NCI-H226 (cell line): Measurements from ENCODE around the gene TAGAP.
"Not testable (repeated sequence)": the region's sequence is repeated elsewhere in the genome, so short reads cannot be mapped to it uniquely, and the experiment has no call there.

Source experiments
- DNase-seq: peaks from one replicate; pipeline ENCODE4 v3.0.0-alpha.2; 2015

TAGAP gene

DNA sequence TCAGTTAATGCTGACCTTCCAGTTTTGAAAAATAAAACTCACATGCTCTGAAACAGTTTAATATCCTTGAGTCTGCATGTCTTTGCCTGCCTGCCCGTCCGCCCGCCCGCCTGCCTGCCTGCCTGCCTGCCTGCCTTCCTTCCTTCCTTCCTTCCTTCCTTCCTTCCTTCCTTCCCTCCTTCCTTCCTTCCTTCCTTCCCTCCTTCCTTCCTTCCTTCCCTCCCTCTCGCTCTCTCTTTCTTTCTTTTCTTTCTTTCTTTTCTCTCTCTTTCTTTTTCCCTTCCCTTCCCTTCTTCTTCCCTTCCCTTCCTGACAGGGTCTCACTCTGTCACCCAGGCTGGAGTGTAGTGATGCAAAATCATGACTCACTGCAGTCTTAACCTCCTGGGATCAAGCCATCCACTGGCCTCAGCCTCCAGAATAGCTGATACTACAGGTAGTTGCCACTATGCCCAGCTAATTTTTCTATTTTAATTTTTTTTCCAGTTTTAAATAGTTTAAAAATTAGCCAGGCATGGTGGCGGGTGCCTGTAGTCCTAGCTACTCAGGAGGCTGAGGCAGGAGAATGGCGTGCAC, 34.7 kb downstream of the TAGAP start:
- not testable (repeated sequence) for DNase-seq

DNA sequence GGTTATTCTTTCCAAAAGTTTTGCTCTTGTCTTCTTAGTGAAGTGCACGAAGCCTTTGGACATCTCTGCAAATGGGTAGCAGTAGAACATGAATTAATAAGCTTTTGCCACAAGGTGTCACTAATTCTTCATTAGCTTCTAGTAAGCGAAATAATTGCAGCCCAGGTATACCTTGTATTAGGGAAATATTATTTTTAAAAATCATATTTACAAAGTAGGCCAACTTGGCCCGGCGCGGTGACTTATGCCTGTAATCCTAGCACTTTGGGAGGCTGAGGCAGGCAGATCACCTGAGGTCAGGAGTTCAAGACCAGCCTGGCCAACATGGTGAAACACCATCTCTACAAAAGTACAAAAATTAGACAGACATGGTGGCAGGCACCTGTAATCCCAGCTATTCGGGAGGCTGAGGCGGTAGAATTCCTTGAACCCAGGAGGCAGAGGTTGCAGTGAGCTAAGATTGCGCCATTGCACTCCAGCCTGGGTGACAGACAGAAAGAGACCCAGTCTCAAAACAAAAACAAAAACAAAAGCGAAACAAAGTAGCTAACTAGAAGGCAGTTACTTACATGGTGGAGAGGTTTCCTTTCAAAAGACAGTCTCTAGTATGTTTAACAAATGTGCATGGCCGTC, 36.0 kb downstream of the TAGAP start:
- peak; percentile 34 for DNase-seq

GRCh38 chr6:159007510-159007909, 37.3 kb downstream of the TAGAP start:
- no peak for DNase-seq

- DNase-seq, result no peak
These were observed 39.4 kb downstream of the TAGAP start for GRCh38 chr6:159005436-159005835.

DNA sequence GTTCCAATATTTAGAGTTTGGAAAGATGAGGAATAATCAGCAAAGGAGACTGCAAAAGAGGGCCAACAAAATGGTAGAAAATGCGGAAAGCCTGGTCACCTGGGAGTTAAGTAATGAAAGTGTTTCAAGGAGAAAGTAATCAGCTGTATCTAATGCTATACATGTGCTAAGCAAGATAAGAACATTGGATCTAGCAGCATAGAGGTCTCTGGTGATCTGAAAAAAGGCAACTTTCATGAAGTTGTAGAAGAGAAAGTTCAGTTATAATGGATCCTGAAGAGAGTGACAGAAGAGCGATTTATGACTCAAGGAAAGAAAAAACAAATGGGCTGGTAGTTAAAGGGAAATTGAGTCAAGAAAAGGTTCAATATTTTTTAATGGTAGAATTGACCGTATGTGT, 40.2 kb downstream of the TAGAP start:
- DNase-seq, result no peak

DNA sequence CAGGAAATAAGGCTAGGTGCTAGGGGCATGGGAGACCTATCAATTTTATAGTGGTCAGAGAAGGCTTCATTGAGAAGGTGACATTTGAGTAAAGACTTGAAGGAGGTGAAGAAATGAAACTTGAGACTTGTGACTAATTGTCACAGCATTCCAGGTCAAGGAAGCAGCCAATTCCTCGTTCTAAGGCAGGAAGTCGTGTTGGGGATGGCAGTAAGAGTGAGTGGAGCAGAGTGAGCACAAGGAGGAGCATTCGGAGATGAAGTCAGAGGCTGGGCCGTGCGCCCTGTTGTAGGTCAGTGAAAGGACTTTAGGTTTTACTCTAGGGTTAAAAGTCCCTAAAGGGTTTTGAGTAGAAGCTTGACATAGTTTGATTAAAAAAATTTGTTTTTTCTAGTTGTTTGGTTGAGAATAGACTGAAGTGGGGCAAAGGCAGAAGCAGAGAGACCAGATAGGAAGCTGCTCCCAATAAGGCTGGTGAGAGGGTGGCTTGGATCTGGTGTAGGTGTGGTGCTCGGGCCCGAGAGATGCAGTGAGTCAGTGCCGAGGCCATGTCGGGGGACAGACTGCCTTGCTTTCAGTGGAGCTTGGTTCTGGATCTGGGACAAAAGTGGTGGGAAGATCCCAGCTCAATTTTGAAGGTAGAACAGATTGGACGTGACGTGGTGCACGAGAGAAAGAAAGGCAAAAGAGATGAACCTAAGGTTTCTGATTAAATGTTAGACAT, 42.2 kb downstream of the TAGAP start:
- DNase-seq, result no peak

DNA sequence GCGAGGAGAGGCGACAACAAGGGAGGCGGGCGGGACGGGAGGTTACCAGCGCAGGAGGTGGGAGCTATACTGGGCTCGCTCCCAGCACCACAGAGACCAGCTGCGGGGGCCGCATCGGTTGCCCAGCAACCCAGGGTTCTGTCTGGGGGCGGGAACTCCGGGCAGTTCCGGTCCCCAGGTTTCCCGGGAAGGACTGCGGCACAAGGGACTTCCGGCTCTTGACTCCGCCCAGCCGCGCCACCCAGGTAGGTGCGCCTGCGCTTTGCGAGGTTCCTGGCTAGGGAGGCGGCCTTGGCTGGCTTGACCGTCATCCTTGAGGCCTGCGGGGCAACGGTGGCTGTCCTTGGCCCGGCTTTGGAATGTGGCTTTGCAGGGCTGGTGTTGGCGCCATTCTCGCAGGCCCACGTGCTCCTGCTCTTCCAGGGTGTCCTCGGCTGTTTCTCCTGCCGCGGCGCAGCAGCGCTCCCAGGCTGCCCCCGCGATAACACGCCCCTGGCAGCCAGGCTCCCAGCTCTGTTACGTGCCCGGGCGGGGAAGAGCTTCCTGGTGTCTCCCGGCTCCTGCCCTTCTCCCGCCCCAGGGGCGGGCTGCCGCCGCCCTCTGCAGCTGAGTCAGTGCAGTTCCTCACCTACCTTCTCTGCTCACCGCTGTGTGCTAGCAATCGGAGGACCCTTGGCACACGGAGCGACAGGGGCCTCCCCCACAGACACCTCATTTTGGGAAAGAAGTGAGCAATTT, 45.0 kb downstream of the TAGAP start, which contains the start of gene RSPH3:
Gene RSPH3 (minus strand): TSS at position 537 of the 738 bp plus-strand sequence. CDS start 652 bp downstream, outside the sequence.
- DNase-seq, result peak; percentile 95

DNA sequence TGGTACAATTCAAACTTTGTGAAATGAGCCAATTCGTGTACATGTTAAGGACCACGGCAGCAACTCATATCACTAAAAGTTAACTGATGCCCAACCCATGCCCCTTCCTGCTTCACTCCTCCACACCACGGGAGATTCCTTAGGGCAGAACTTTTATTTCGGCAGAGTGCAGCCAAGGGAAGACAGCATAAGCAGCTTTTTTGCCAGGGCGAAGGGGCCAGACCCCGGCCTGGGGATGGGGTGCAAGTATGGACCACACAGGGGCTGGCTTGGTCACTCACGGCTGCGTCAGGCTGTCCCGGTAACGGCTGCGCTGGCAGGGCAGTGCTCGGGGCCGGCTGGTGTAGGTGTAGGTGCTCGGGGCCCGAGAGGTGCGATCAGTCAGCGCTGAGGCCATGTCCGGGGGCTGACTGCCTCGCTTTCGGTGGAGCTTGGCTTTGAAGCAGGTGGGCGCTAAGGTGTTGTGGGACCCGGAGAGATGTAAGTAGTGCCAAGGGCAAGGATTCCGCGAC, 45.6 kb downstream of the TAGAP start:
- peak; percentile 13 for DNase-seq

DNA sequence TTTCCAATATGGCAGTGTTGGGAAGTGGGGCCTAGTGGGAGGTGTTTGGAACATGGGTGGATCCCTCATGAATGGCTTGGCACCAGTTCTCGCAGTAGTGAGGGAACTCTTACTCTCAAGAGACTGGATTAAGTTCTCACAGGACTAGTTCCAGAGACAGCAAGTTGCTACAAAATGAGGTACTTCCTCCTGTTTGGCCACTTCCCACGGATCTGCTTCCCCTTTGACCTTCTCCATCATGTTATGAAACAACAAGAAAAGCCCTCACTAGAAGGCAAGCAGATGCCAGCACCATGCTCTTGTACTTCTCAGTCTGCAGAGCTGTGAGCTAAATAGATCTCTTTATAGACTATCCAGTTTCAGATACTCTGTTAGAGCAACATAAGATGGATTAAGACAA, 47.9 kb downstream of the TAGAP start:
- no peak for DNase-seq

DNA sequence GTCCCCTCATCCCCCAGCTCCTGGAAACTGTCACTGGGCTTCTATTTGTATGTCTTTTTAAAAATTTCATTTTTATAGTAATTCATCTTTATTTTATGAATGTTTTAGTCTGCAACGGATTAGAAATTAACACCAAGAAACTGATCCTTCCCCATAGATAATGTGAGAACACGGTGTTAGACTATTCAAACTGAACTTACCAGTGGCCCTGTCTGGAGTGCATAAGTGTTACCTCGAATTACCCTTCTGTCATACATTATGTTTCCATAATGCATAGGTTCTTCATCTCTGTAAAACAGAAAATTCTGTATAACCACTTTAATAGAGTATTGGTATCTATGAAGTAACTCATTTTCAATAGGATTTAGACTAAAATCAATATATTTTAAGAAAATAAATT, 51.2 kb downstream of the TAGAP start:
- no peak for DNase-seq

GRCh38 chr6:158991017-158991723, 53.6 kb downstream of the TAGAP start:
- DNase-seq, result no peak

GRCh38 chr6:158989711-158990110, 55.1 kb downstream of the TAGAP start:
- not testable (repeated sequence) for DNase-seq

- no peak for DNase-seq
These were observed 56.3 kb downstream of the TAGAP start for GRCh38 chr6:158988477-158988876.

- no peak for DNase-seq
These were observed 57.1 kb downstream of the TAGAP start for GRCh38 chr6:158987657-158988056.
